CD14-positive monocyte (primary cell): Measurements from ENCODE around the gene EHD3. TPM values are rescaled to one million over a fixed set of nuclear protein-coding genes. Genes with fewer than 3 reads are reported as not detected.

Experiments used
- DNase-seq, 3 donors: peaks; one replicate each; pipeline ENCODE4 v3.0.0-alpha.2; 2011 to 2022
- H2AFZ ChIP-seq: 2 replicates; pipeline ENCODE4 v1.6.0; 2012; ENCODE audit warnings: mild to moderate bottlenecking, low read depth, low read length, inconsistent platforms; ENCODE audit not compliant: insufficient read depth, poor library complexity, severe bottlenecking
- H3K27ac ChIP-seq, 2 donors: 1 replicate in 1 of 2; 2 replicates in 1 of 2; pipeline ENCODE4 v1.5.1; 2012 to 2013; ENCODE audit warnings: low read length in 2 of 2, control low read depth in 1 of 2, inconsistent platforms in 1 of 2, low read depth in 1 of 2, mild to moderate bottlenecking in 1 of 2
- H3K27me3 ChIP-seq, 2 donors: one replicate each; pipeline versions ENCODE4 v1.6.0 to v1.6.1; 2011 to 2013; ENCODE audit warnings: low read length in 2 of 2; ENCODE audit not compliant: control insufficient read depth in 2 of 2, insufficient read depth in 2 of 2
- H3K36me3 ChIP-seq, 2 donors: replicated peaks in 1 of 2; 1 replicate in 1 of 2; 2 replicates in 1 of 2; pipeline versions ENCODE4 v1.5.1 to v1.6.1; 2012 to 2013; ENCODE audit warnings: low read length in 2 of 2, control low read depth in 1 of 2, inconsistent platforms in 1 of 2, mild to moderate bottlenecking in 1 of 2; ENCODE audit not compliant: insufficient read depth in 2 of 2, control insufficient read depth in 1 of 2
- H3K4me1 ChIP-seq, 2 donors: 1 replicate in 1 of 2; 2 replicates in 1 of 2; pipeline versions ENCODE4 v1.5.1 to v1.6.1; 2012 to 2013; ENCODE audit warnings: low read length in 2 of 2, control low read depth in 1 of 2, inconsistent platforms in 1 of 2, mild to moderate bottlenecking in 1 of 2, moderate library complexity in 1 of 2; ENCODE audit not compliant: insufficient read depth in 2 of 2, control insufficient read depth in 1 of 2
- H3K4me2 ChIP-seq: replicated peaks from 2 replicates; pipeline ENCODE3; 2012; ENCODE audit warnings: low read length, moderate library complexity, mild to moderate bottlenecking; ENCODE audit not compliant: poor library complexity, severe bottlenecking; ENCODE audit errors: extremely low read depth
- H3K4me3 ChIP-seq, 3 experiments: fragments of 200-600 bp in 1 of 3; sonication (generic) in 1 of 3; replicated peaks in 1 of 3; 1 replicate in 2 of 3; 2 replicates in 1 of 3; pipeline ENCODE4 v1.5.1; 2011 to 2013; ENCODE audit warnings: low read length in 3 of 3, mild to moderate bottlenecking in 3 of 3, control low read depth in 2 of 3, low read depth in 2 of 3, inconsistent platforms in 1 of 3, moderate library complexity in 1 of 3
- H3K79me2 ChIP-seq: 2 replicates; pipeline ENCODE4 v1.6.0; 2012; ENCODE audit warnings: mild to moderate bottlenecking, control low read depth, inconsistent platforms, low read length, moderate library complexity; ENCODE audit not compliant: insufficient read depth
- H3K9ac ChIP-seq: 2 replicates; pipeline ENCODE4 v1.6.0; 2017; ENCODE audit warnings: low read length, mild to moderate bottlenecking; ENCODE audit not compliant: insufficient read depth, poor library complexity, severe bottlenecking
- H3K9me3 ChIP-seq, 2 donors: replicated peaks in 1 of 2; 1 replicate in 1 of 2; 2 replicates in 1 of 2; pipeline versions ENCODE4 v1.5.1 to v1.6.1; 2012 to 2013; ENCODE audit warnings: low read length in 2 of 2, control low read depth in 1 of 2; ENCODE audit not compliant: control insufficient read depth in 1 of 2, insufficient read depth in 1 of 2
- H4K20me1 ChIP-seq: 2 replicates; pipeline ENCODE4 v1.6.0; 2012; ENCODE audit warnings: mild to moderate bottlenecking, low read length, control low read depth, moderate library complexity; ENCODE audit not compliant: insufficient read depth
- H3K27ac Mint-ChIP-seq, 7 donors: one replicate each; pipeline ENCODE4 v1.8.0; 2020; ENCODE audit warnings: mild to moderate bottlenecking in 7 of 7, mixed read lengths in 7 of 7, moderate library complexity in 6 of 7, inconsistent platforms in 2 of 7
- H3K27me3 Mint-ChIP-seq, 3 donors: one replicate each; pipeline ENCODE4 v1.8.0; 2021 to 2022; ENCODE audit warnings: low read depth in 3 of 3, mild to moderate bottlenecking in 3 of 3, mixed read lengths in 3 of 3, moderate library complexity in 3 of 3, inconsistent platforms in 1 of 3
- H3K36me3 Mint-ChIP-seq, 2 donors: one replicate each; pipeline ENCODE4 v1.8.0; 2020; ENCODE audit warnings: mixed read lengths in 2 of 2, inconsistent platforms in 1 of 2, mild to moderate bottlenecking in 1 of 2
- H3K4me1 Mint-ChIP-seq: one replicate; pipeline ENCODE4 v1.8.0; 2020; ENCODE audit warnings: mild to moderate bottlenecking, mixed read lengths
- H3K4me3 Mint-ChIP-seq, 2 donors: one replicate each; pipeline ENCODE4 v1.8.0; 2020; ENCODE audit warnings: mild to moderate bottlenecking in 2 of 2, mixed read lengths in 2 of 2, moderate library complexity in 1 of 2
- H3K9me3 Mint-ChIP-seq, 7 donors: one replicate each; pipeline ENCODE4 v1.8.0; 2020 to 2022; ENCODE audit warnings: mixed read lengths in 7 of 7, mild to moderate bottlenecking in 6 of 7, moderate library complexity in 6 of 7, inconsistent platforms in 2 of 7
- CTCF ChIP-seq: fragments of 200-600 bp; IDR thresholded peaks from one replicate; pipeline ENCODE4 v1.8.0; 2022; ENCODE audit warnings: antibody characterized with exemption, mild to moderate bottlenecking
- WGBS: methylation state at CpG from one replicate; pipeline ENCODE4 v1.1.5; 2013; ENCODE audit warnings: missing lambda C conversion rate; ENCODE audit not compliant: insufficient coverage; 5-methylcytosine and 5-hydroxymethylcytosine counted together
- intact Hi-C, 2 donors: fragments of 100-400 bp; cut with micrococcal nuclease; formaldehyde crosslinking; loops; one replicate each; pipeline versions ENCODE4 v1.15.0 to v1.15.1; 2023
- polyA plus RNA-seq, 3 donors: library from polyadenylated mRNA; depleted of rRNA in 1 of 3; unstranded in 2 of 3; stranded (reverse) in 1 of 3; fragments of 300-500 nt in 2 of 3; fragments of >200 nt in 1 of 3; fragmentation: Illumina TruSeq in 2 of 3; gene quantifications; 1 replicate in 2 of 3; 2 replicates in 1 of 3; pipeline ENCODE4 v1.2.3, GENCODE V29; 2012 to 2021

Gene EHD3
- polyA plus RNA-seq, 3 donors: 1.1 to 1.5 (median 1.4) TPM

GRCh38 chr2:31244101-31244500 lies 10.1 kb downstream of the EHD3 start:
- no peaks in the 10 kb centered on the region for H4K20me1 ChIP-seq
- no peak overlapping the region for H3K4me3 ChIP-seq
- no peak for TF ChIP-seq CTCF
- H3K79me2 ChIP-seq: no peaks in the 10 kb centered on the region
- no peak for DNase-seq
- Mint-ChIP-seq H3K36me3 (no peaks in the 10 kb centered on the region), H3K27ac (peak overlapping the region in 1 of 7 donors; percentile 20), H3K4me3 (no peak overlapping the region), H3K9me3 (no peaks in the 10 kb centered on the region), H3K27me3 (peaks cover 0 to 3% (median 0%) of the 10 kb centered on the region in 3 donors), H3K4me1 (peaks cover 10% of the 10 kb centered on the region)
- H3K36me3 ChIP-seq: no peaks in the 10 kb centered on the region
- H3K9ac ChIP-seq: no peak overlapping the region
- no peaks in the 10 kb centered on the region for H3K9me3 ChIP-seq
- WGBS: 97% methylated on average over 6 of the region's 10 CpGs
- no peak overlapping the region for H3K27ac ChIP-seq
- peaks cover 0 to 2% of the 10 kb centered on the region in 2 donors for H3K4me1 ChIP-seq
- H3K27me3 ChIP-seq: no peaks in the 10 kb centered on the region
- intact Hi-C loops: no loop called here
- no peak overlapping the region for H2AFZ ChIP-seq
- no peak overlapping the region for H3K4me2 ChIP-seq

GRCh38 chr2:31246184-31246852 lies 12.4 kb downstream of the EHD3 start:
- H3K79me2 ChIP-seq: no peaks in the 10 kb centered on the region
- H3K4me3 Mint-ChIP-seq: no peak overlapping the region

More at GRCh38 chr2:31246184-31246852, 12.4 kb downstream of the EHD3 start:
- no peaks in the 10 kb centered on the region for H3K4me1 ChIP-seq
- H3K4me3 ChIP-seq: no peak overlapping the region
- H3K9me3 ChIP-seq: no peaks in the 10 kb centered on the region
- H3K27ac ChIP-seq: no peak overlapping the region
- H3K27ac Mint-ChIP-seq: no peak overlapping the region
- DNase-seq: no peak
- no peaks in the 10 kb centered on the region for H3K27me3 ChIP-seq
- no peak for TF ChIP-seq CTCF
- H3K36me3 Mint-ChIP-seq: no peaks in the 10 kb centered on the region
- no peak overlapping the region for H3K9ac ChIP-seq
- no peaks in the 10 kb centered on the region for H3K9me3 Mint-ChIP-seq
- H3K36me3 ChIP-seq: no peaks in the 10 kb centered on the region
- intact Hi-C loops: no loop called here
- H4K20me1 ChIP-seq: no peaks in the 10 kb centered on the region
- H3K27me3 Mint-ChIP-seq: peaks cover 0 to 7% (median 0%) of the 10 kb centered on the region in 3 donors
- 100% methylated on average over 2 of the region's 3 CpGs for WGBS
- no peak overlapping the region for H3K4me2 ChIP-seq
- H2AFZ ChIP-seq: no peak overlapping the region
- no peaks in the 10 kb centered on the region for H3K4me1 Mint-ChIP-seq
